HG03095 (cell line): ENCODE results near the gene UNC13A.

Experiments used
- ATAC-seq: cut with Tn5 transposase; IDR thresholded peaks from one replicate; pipeline ENCODE4 v1.9.1; 2021; ENCODE audit warnings: moderate library complexity; ENCODE audit not compliant: unreplicated experiment

Gene UNC13A

GRCh38 chr19:17687857-17688784, at the start of gene UNC13A:
Gene UNC13A, minus strand, starts transcription at chr19:17688354. Its CDS starts 155 bp downstream, at chr19:17688199.
- no peak for ATAC-seq

DNA sequence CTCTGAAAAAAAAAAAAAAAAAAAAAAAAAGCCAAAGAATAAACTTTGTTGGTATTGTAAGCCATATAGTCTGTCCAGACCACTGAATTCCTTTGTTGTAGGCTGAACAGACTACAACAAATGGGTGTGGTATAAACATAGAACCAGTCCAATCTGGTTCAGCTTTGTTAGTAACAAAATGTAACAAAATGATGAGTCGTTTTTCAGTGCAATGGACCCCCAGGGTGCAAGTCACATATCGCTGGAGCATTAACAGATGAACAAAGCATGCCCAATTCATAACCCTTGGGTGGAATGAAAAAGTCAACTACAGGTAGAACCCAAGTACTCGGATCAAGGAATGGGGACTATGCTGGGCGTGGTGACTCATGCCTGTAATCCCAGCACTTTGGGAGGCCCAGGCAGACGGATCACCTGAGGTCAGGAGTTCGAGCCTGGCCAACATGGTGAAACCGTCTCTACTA, 49.6 kb upstream of the UNC13A start:
- ATAC-seq: no peak

- ATAC-seq: no peak
These were observed 47.3 kb upstream of the UNC13A start for GRCh38 chr19:17735410-17735809.

GRCh38 chr19:17734146-17734545, 46.0 kb upstream of the UNC13A start:
- no peak for ATAC-seq

- no peak for ATAC-seq
These were observed 45.0 kb upstream of the UNC13A start for GRCh38 chr19:17733127-17733526.

DNA sequence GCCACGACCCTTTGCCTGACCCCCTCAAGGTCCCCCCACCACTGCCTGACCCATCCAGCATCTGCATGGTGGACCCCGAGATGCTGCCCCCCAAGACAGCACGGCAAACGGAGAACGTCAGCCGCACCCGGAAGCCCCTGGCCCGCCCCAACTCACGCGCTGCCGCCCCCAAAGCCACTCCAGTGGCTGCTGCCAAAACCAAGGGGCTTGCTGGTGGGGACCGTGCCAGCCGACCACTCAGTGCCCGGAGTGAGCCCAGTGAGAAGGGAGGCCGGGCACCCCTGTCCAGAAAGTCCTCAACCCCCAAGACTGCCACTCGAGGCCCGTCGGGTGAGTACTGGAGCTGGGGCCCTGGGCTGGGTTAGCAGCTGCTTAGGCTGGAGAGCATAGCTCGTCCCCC, 39.7 kb upstream of the UNC13A start:
- no peak for ATAC-seq

GRCh38 chr19:17726964-17727773, 39.0 kb upstream of the UNC13A start:
- ATAC-seq: no peak

- no peak for ATAC-seq
These were observed 38.1 kb upstream of the UNC13A start for GRCh38 chr19:17726136-17726741.

- ATAC-seq: no peak
These were observed 37.4 kb upstream of the UNC13A start for GRCh38 chr19:17725422-17726078.

DNA sequence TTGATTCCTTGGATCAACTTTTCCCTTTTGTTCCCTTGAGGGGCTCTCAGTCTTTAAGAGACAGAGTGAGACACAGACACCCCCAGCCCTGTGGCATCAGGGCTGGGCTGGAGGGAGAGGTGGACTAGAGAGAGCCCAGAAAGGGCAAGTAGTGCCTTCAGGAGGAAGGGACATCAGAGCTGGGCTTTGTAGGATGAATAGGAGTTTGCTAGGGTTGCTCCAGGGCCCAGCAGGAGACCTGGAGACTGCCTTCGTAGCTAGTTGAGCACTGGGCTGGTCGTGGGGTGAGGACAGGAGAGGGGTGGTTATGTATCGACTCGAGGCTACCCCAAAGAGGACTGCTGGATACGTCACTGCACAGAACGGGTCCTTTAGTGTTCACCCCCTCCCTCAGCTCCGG, 36.5 kb upstream of the UNC13A start:
- ATAC-seq: no peak

GRCh38 chr19:17722655-17723240, 34.6 kb upstream of the UNC13A start:
- ATAC-seq: no peak

GRCh38 chr19:17721821-17722220, 33.7 kb upstream of the UNC13A start:
- ATAC-seq: no peak

DNA sequence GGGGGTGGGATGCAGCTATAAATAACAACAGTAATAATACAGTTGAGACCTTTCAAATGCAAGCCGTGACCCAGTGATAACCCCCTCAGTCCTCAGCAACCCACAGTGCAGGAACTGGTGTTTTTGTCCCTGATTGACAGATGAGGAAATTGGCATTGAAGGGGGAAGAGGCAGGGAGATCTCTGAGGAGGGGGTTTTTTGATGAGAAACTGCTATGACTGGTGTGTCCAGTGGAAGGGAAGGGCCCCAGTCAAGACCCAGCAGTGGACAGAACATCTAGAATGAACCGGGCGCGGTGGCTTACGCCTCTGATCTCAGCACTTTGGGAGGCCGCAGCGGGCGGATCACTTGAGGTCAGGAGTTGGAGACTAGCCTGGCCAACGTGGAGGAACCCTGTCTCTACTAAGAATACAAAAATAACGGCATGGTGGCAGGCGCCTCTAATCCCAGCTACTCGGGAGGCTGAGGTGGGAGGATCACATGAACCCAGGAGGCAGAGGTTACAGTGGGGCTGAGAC, 33.0 kb upstream of the UNC13A start:
- ATAC-seq: no peak

GRCh38 chr19:17720440-17720839, 32.3 kb upstream of the UNC13A start:
- ATAC-seq: no peak

- no peak for ATAC-seq
These were observed 31.7 kb upstream of the UNC13A start for GRCh38 chr19:17719730-17720400.

DNA sequence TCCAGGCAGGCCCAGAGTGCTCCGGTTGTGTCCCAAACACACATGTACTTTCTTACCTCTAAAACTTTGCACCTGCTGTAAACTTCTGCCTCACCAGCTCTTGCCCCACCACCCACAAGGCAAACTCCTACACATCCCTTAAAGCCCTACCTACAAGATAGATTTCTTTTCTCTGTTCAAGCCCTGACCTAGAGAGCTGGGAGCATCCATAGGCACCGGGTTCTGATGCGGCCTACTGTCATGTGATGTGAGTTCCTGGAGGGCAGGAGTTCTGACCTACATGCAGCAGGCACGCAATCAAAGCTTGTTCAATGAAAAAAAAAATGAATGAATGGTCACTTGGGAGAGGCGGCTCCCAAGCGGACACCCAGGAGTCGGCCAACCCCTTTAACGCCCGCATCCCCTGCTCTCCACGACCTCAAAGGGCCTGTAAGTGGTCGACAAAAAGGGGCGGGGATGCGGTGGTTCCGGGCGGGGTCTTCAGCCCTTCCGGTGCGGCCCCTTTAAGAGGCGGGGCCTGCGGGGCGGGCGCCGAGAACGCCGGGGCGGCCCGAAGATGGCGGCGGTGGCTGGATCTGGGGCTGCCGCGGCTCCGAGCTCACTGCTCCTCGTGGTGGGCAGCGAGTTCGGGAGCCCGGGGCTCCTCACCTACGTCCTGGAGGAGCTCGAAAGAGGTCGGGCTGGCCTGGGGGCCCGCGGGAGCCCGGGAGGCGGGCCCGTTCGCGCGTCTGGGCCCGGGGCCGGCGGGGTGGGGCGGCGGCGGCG, 31.0 kb upstream of the UNC13A start, which contains the start of gene MAP1S:
MAP1S (plus strand) TSS at position 534 of the 765 bp plus-strand sequence; CDS start at position 557, 23 bp downstream.
- ATAC-seq: peak; percentile 59

GRCh38 chr19:17718550-17718946, 30.4 kb upstream of the UNC13A start:
- ATAC-seq: no peak

DNA sequence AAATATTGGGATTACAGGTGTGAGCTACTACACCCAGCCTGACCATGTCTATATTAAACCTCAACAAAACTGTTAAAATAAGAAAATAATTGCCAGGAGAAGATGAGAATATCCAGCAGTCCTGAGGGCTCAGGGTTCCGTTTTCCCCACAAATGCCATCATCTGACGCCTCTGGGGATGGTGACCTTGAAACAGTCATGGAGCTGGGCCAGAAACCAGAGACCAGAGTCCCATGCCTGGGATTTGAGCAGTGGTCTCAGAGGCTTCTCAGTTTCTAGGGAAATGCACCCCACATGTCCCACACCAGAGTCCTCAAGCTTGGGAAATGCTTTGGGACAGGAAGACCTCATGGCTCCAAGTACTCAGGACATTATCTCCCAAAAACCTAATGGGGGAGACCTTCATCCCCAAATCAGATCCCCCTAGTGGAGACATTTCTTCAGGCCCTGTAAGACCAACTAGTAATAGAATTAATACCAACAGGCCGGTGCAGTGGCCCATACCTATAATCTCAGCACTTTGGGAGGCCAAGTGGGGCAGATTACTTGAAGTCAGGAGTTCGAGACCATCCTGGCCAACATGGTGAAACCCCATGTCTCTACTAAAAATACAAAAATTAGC, 28.3 kb upstream of the UNC13A start:
- ATAC-seq: no peak
